Mammary microvascular endothelial cell (primary cell): ENCODE measurements around the gene HNRNPH1. TPM values are rescaled to one million over a fixed set of nuclear protein-coding genes. Genes with fewer than 3 reads are reported as not detected.

Experiments
- total RNA-seq: library from RNA; depleted of rRNA; stranded (reverse); fragments of >200 nt; gene quantifications from 2 replicates; pipeline ENCODE4 v1.2.3, GENCODE V29; 2015

HNRNPH1 gene
- total RNA-seq: 254 and 275 TPM in 2 replicates

GRCh38 chr5:179623003-179623905 is at the start of gene HNRNPH1:
HNRNPH1 (minus strand) TSS chr5:179623671; CDS start chr5:179623133, 538 bp downstream.

Other genes with a start within 250 kb of the HNRNPH1 start
- gene RUFY1, start 73.1 kb downstream of the HNRNPH1 start, total RNA-seq: 37.2 and 41.1 TPM in 2 replicates
- gene CBY3, start 57.4 kb upstream of the HNRNPH1 start, total RNA-seq: not detected in 2 replicates
- 373 and 375 TPM in 2 replicates for gene CANX, start 75.3 kb upstream of the HNRNPH1 start, total RNA-seq
- gene MAML1, start 109.2 kb upstream of the HNRNPH1 start, total RNA-seq: 13.0 and 14.9 TPM in 2 replicates
- not detected in 2 replicates for gene LTC4S, start 170.3 kb upstream of the HNRNPH1 start, total RNA-seq
- gene MGAT4B, start 183.2 kb upstream of the HNRNPH1 start, total RNA-seq: 183 and 195 TPM in 2 replicates
- 814 and 928 TPM in 2 replicates for gene SQSTM1, start 197.2 kb upstream of the HNRNPH1 start, total RNA-seq
- 6.8 and 8.5 TPM in 2 replicates for gene MRNIP, start 235.1 kb upstream of the HNRNPH1 start, total RNA-seq